ENCODE data around the gene YEATS4.

DNA sequence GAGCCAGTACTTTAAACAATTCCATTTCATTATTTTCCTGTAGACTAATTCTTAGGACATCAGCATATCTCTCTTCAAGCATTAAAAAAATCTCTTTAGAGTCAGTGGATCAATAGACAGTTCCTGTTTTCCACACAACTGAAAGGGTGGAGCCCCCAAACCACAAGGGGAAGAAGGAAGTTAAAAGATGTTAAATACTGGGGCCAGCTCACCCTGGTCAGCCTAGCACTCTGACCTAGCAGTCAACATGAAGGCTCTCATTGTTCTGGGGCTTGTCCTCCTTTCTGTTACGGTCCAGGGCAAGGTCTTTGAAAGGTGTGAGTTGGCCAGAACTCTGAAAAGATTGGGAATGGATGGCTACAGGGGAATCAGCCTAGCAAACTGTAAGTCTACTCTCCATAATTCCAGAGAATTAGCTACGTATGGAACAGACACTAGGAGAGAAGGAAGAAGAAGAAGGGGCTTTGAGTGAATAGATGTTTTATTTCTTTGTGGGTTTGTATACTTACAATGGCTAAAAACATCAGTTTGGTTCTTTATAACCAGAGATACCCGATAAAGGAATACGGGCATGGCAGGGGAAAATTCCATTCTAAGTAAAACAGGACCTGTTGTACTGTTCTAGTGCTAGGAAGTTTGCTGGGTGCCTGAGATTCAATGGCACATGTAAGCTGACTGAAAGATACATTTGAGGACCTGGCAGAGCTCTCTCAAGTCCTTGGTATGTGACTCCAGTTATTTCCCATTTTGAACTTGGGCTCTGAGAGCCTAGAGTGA lies 11.2 kb upstream of the YEATS4 start, which contains the start of gene LYZ:
- TF ChIP-seq, protein P1, sequence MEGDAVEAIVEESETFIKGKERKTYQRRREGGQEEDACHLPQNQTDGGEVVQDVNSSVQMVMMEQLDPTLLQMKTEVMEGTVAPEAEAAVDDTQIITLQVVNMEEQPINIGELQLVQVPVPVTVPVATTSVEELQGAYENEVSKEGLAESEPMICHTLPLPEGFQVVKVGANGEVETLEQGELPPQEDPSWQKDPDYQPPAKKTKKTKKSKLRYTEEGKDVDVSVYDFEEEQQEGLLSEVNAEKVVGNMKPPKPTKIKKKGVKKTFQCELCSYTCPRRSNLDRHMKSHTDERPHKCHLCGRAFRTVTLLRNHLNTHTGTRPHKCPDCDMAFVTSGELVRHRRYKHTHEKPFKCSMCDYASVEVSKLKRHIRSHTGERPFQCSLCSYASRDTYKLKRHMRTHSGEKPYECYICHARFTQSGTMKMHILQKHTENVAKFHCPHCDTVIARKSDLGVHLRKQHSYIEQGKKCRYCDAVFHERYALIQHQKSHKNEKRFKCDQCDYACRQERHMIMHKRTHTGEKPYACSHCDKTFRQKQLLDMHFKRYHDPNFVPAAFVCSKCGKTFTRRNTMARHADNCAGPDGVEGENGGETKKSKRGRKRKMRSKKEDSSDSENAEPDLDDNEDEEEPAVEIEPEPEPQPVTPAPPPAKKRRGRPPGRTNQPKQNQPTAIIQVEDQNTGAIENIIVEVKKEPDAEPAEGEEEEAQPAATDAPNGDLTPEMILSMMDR (conservative IDR thresholded peaks at IDR 0.05; ENCODE audit: low read depth in 2 of 2): no peak
- no peak for TF ChIP-seq EZH2 (IDR thresholded peaks at IDR 0.05; ENCODE audit: low read depth, unreplicated experiment)
- TF ChIP-seq, protein P2, sequence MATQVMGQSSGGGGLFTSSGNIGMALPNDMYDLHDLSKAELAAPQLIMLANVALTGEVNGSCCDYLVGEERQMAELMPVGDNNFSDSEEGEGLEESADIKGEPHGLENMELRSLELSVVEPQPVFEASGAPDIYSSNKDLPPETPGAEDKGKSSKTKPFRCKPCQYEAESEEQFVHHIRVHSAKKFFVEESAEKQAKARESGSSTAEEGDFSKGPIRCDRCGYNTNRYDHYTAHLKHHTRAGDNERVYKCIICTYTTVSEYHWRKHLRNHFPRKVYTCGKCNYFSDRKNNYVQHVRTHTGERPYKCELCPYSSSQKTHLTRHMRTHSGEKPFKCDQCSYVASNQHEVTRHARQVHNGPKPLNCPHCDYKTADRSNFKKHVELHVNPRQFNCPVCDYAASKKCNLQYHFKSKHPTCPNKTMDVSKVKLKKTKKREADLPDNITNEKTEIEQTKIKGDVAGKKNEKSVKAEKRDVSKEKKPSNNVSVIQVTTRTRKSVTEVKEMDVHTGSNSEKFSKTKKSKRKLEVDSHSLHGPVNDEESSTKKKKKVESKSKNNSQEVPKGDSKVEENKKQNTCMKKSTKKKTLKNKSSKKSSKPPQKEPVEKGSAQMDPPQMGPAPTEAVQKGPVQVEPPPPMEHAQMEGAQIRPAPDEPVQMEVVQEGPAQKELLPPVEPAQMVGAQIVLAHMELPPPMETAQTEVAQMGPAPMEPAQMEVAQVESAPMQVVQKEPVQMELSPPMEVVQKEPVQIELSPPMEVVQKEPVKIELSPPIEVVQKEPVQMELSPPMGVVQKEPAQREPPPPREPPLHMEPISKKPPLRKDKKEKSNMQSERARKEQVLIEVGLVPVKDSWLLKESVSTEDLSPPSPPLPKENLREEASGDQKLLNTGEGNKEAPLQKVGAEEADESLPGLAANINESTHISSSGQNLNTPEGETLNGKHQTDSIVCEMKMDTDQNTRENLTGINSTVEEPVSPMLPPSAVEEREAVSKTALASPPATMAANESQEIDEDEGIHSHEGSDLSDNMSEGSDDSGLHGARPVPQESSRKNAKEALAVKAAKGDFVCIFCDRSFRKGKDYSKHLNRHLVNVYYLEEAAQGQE (IDR thresholded peaks at IDR 0.05; ENCODE audit: unreplicated experiment): no peak
- no peak for TF ChIP-seq CREB1 (CRISPR knock-in tag; IDR thresholded peaks at IDR 0.05; ENCODE audit: low read depth)
- TF ChIP-seq POLR2AphosphoS5 (IDR thresholded peaks at IDR 0.05; ENCODE audit: low read depth): no peak
- TF ChIP-seq STAT1 (IDR thresholded peaks at IDR 0.05; ENCODE audit: unreplicated experiment): no peak
